IMR-90 (cell line): Measurements from ENCODE around the gene CD300LG. TPM values are rescaled to one million over a fixed set of nuclear protein-coding genes. Genes with fewer than 3 reads are reported as not detected.

ENCODE experiments used
- ATAC-seq: fragments of 200-7000 bp; cut with Tn5 transposase; 2 replicates; pipeline ENCODE4 v1.9.1; 2020; ENCODE audit warnings: low read depth, mild to moderate bottlenecking, moderate library complexity
- BruUV-seq: library from RNA; stranded (reverse); fragments of 400-500 nt; replicated peaks from 2 replicates; lab custom pipeline; 2021; lab: Mats Ljungman, UMichigan
- CTCF ChIA-PET: fragments of 300-600 bp; formaldehyde crosslinking; extraction: SDS; loops from one replicate; lab custom pipeline; 2021; ENCODE audit warnings: antibody characterized with exemption; lab: Yijun Ruan, JAX
- POLR2A ChIA-PET: fragments of 300-600 bp; sonication (Branson Sonifier 250); formaldehyde crosslinking; loops from one replicate; lab custom pipeline; 2022; ENCODE audit warnings: antibody characterized with exemption; ENCODE audit not compliant: unreplicated experiment; lab: Charles Lee
- DNase-seq: peaks from one replicate; pipeline ENCODE4 v3.0.0; 2013
- H2AFZ ChIP-seq: replicated peaks from 2 replicates; pipeline ENCODE3; 2013; ENCODE audit warnings: low read length, mild to moderate bottlenecking; ENCODE audit not compliant: poor library complexity
- H2AK5ac ChIP-seq: 2 replicates; pipeline ENCODE4 v1.6.1; 2013; ENCODE audit warnings: low read depth, low read length, inconsistent platforms
- H2AK9ac ChIP-seq: replicated peaks from 2 replicates; pipeline ENCODE3; 2013; ENCODE audit warnings: mild to moderate bottlenecking, low read depth, low read length, moderate library complexity; ENCODE audit not compliant: poor library complexity
- H2BK120ac ChIP-seq: 2 replicates; pipeline ENCODE4 v1.6.1; 2013; ENCODE audit warnings: low read depth, low read length, inconsistent platforms
- H2BK15ac ChIP-seq: 3 replicates; pipeline ENCODE4 v1.6.1; 2013; ENCODE audit warnings: low read depth, low read length, inconsistent platforms
- H2BK20ac ChIP-seq: 2 replicates; pipeline ENCODE4 v1.6.1; 2013; ENCODE audit warnings: low read depth, mild to moderate bottlenecking, inconsistent platforms, low read length, moderate library complexity
- H2BK5ac ChIP-seq: 2 replicates; pipeline ENCODE4 v1.6.1; 2013; ENCODE audit warnings: mild to moderate bottlenecking, low read depth, low read length, inconsistent platforms; ENCODE audit not compliant: poor library complexity, severe bottlenecking
- H3K14ac ChIP-seq: replicated peaks from 2 replicates; pipeline ENCODE4 v1.6.1; 2013; ENCODE audit warnings: low read depth, low read length, inconsistent platforms
- H3K18ac ChIP-seq: 2 replicates; pipeline ENCODE4 v1.6.1; 2013; ENCODE audit warnings: low read depth, low read length, control low read depth
- H3K23ac ChIP-seq: 2 replicates; pipeline ENCODE4 v1.6.1; 2013; ENCODE audit warnings: low read depth, low read length, inconsistent platforms
- H3K27ac ChIP-seq: 2 replicates; pipeline ENCODE4 v1.5.1; 2013; ENCODE audit warnings: mild to moderate bottlenecking, control low read depth, low read length; ENCODE audit not compliant: insufficient read depth
- H3K27me3 ChIP-seq: 2 replicates; pipeline ENCODE4 v1.6.1; 2013; ENCODE audit warnings: low read length; ENCODE audit not compliant: control insufficient read depth, insufficient read depth
- H3K36me3 ChIP-seq: 2 replicates; pipeline ENCODE4 v1.6.1; 2013; ENCODE audit warnings: low read length, mixed read lengths; ENCODE audit not compliant: control insufficient read depth, insufficient read depth
- H3K4ac ChIP-seq: 2 replicates; pipeline ENCODE4 v1.6.1; 2013; ENCODE audit warnings: low read depth, low read length, inconsistent platforms
- H3K4me1 ChIP-seq: 2 replicates; pipeline ENCODE4 v1.6.1; 2013; ENCODE audit warnings: low read length, mixed read lengths; ENCODE audit not compliant: control insufficient read depth, insufficient read depth
- H3K4me2 ChIP-seq: 2 replicates; pipeline ENCODE4 v1.6.1; 2013; ENCODE audit warnings: low read depth, mild to moderate bottlenecking, control low read depth, low read length, moderate library complexity
- H3K4me3 ChIP-seq: 2 replicates; pipeline ENCODE4 v1.5.1; 2013; ENCODE audit warnings: low read depth, mild to moderate bottlenecking, control low read depth, low read length, moderate library complexity; ENCODE audit not compliant: insufficient read depth
- H3K56ac ChIP-seq: 2 replicates; pipeline ENCODE4 v1.6.1; 2013; ENCODE audit warnings: low read length, inconsistent platforms; ENCODE audit not compliant: insufficient read depth; ENCODE audit errors: extremely low read depth
- H3K79me1 ChIP-seq, 2 experiments: 2 replicates each; pipeline ENCODE4 v1.6.1; 2013; ENCODE audit warnings: low read length in 2 of 2, inconsistent platforms in 1 of 2, low read depth in 1 of 2
- H3K9ac ChIP-seq: 2 replicates; pipeline ENCODE4 v1.6.1; 2013; ENCODE audit warnings: low read depth, low read length, control low read depth
- H3K9me1 ChIP-seq: 2 replicates; pipeline ENCODE4 v1.6.1; 2013; ENCODE audit warnings: low read length, inconsistent platforms; ENCODE audit not compliant: insufficient read depth
- H3K9me3 ChIP-seq: 2 replicates; pipeline ENCODE4 v1.6.1; 2013; ENCODE audit warnings: low read length; ENCODE audit not compliant: control insufficient read depth, insufficient read depth
- H4K20me1 ChIP-seq: 2 replicates; pipeline ENCODE4 v1.6.1; 2013; ENCODE audit warnings: low read length, inconsistent platforms; ENCODE audit not compliant: insufficient read depth
- H4K5ac ChIP-seq: 2 replicates; pipeline ENCODE4 v1.6.1; 2013; ENCODE audit warnings: mild to moderate bottlenecking, low read depth, low read length, control low read depth
- H4K8ac ChIP-seq, 2 experiments: 2 replicates each; pipeline ENCODE4 v1.6.1; 2013; ENCODE audit warnings: low read depth in 2 of 2, low read length in 2 of 2, control low read depth in 1 of 2, inconsistent platforms in 1 of 2
- H4K91ac ChIP-seq: 2 replicates; pipeline ENCODE4 v1.6.1; 2013; ENCODE audit warnings: low read depth, low read length, inconsistent platforms; ENCODE audit not compliant: insufficient read depth
- MXI1 ChIP-seq: IDR thresholded peaks from 2 replicates; pipeline ENCODE4 v1.6.1; 2012; ENCODE audit warnings: low read depth, mild to moderate bottlenecking, low read length, moderate library complexity, borderline replicate concordance
- POLR2A ChIP-seq: IDR thresholded peaks from 2 replicates; pipeline ENCODE4 v1.6.1; 2012; ENCODE audit warnings: mild to moderate bottlenecking, low read depth, low read length
- RAD21 ChIP-seq: IDR thresholded peaks from 2 replicates; pipeline ENCODE4 v1.6.1; 2012; ENCODE audit warnings: low read length, improper control_type of control experiment
- RCOR1 ChIP-seq: IDR thresholded peaks from 2 replicates; pipeline ENCODE4 v1.6.1; 2012; ENCODE audit warnings: mild to moderate bottlenecking, low read length, improper control_type of control experiment; ENCODE audit not compliant: insufficient replicate concordance
- RFX5 ChIP-seq: IDR thresholded peaks from 2 replicates; pipeline ENCODE4 v1.8.0; 2012; ENCODE audit warnings: low read depth, mild to moderate bottlenecking, low read length, moderate library complexity
- SMC3 ChIP-seq: fragments of 150-350 bp; IDR thresholded peaks from 2 replicates; pipeline ENCODE4 v1.6.1; 2016; ENCODE audit warnings: low read depth, mild to moderate bottlenecking, antibody characterized with exemption, low read length, moderate library complexity
- WGBS, 2 experiments: methylation state at CpG; one replicate each; pipeline versions ENCODE4 v1.1.5 to v1.1.7; 2013; ENCODE audit warnings: missing lambda C conversion rate in 2 of 2; ENCODE audit not compliant: insufficient read length in 1 of 2; ENCODE audit errors: extremely low coverage in 2 of 2; 5-methylcytosine and 5-hydroxymethylcytosine counted together
- dilution Hi-C: fragments of 300-500 bp; cut with HindIII; formaldehyde crosslinking; loops from one replicate; pipeline ENCODE4 v1.14.3; 2018; ENCODE audit warnings: low sequenced_read_pairs; ENCODE audit not compliant: unreplicated experiment
- in situ Hi-C: fragments of 300-500 bp; cut with MboI; formaldehyde crosslinking; loops from 3 replicates; pipeline ENCODE4 v1.14.3; 2019; ENCODE audit warnings: low sequenced_read_pairs, inconsistent platforms, mixed read lengths
- intact Hi-C: fragments of 100-400 bp; cut with micrococcal nuclease; formaldehyde crosslinking; loops from 2 replicates; pipeline ENCODE4 v1.10.0; 2022
- polyA plus RNA-seq, 3 experiments: library from polyadenylated mRNA; depleted of rRNA; stranded (reverse); fragments of >200 nt; gene quantifications; 2 replicates each; pipeline ENCODE4 v1.2.3, GENCODE V29; 2012; ENCODE audit warnings: low replicate concordance in 1 of 3
- total RNA-seq: library from RNA; depleted of rRNA; stranded (reverse); fragments of >200 nt; gene quantifications from 2 replicates; pipeline ENCODE4 v1.2.3, GENCODE V29; 2012
- TF ChIP-seq, protein P1 (sequence below): fragments of 150-350 bp; IDR thresholded peaks from 2 replicates; pipeline ENCODE4 v1.6.1; 2016; ENCODE audit warnings: low read depth, mild to moderate bottlenecking, low read length, moderate library complexity, borderline replicate concordance

The CD300LG gene
- total and polyA plus RNA-seq, 2 of the 4 experiments (the other 2 are of a cell fraction) = not detected

DNA sequence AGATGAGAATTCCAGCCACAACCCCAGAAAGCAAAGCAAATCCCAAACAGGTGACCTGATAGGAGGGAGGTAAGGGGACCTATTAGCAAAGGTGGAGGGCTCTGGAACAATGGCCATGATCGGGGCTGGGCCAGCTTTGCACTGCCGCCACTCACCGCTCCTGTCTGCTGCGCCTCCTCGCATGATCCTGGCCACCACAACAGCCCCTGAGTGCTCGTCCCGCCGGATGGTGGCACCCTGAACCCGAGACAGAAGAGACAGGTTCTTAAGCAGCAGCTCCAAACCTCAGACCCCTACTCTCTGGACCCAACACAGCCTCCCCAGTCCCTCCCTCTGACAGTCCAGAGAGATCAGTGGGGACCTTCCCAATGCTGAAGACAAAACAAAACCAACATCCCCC, 19.4 kb upstream of the CD300LG start:
- H3K27ac ChIP-seq = no peak overlapping the region
- TF ChIP-seq RAD21 (no peak), SMC3 (no peak), RFX5 (no peak), RCOR1 (no peak), POLR2A (no peak), MXI1 (no peak)
- TF ChIP-seq, protein P1, sequence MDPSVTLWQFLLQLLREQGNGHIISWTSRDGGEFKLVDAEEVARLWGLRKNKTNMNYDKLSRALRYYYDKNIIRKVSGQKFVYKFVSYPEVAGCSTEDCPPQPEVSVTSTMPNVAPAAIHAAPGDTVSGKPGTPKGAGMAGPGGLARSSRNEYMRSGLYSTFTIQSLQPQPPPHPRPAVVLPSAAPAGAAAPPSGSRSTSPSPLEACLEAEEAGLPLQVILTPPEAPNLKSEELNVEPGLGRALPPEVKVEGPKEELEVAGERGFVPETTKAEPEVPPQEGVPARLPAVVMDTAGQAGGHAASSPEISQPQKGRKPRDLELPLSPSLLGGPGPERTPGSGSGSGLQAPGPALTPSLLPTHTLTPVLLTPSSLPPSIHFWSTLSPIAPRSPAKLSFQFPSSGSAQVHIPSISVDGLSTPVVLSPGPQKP = no peak

More for the DNA sequence above, 19.4 kb upstream of the CD300LG start:
- Histone ChIP-seq H3K9me3 (no peaks in the 10 kb centered on the region), H4K8ac (no peak overlapping the region), H2AK9ac (no peak overlapping the region), H3K18ac (no peak overlapping the region), H3K4ac (no peak overlapping the region), H3K4me2 (no peak overlapping the region), H3K27me3 (no peaks in the 10 kb centered on the region), H3K4me3 (no peak overlapping the region), H2BK15ac (no peak overlapping the region), H3K9me1 (peaks cover 11% of the 10 kb centered on the region; the same call in 1 of the 2 replicates), H3K36me3 (peaks cover 31% of the 10 kb centered on the region), H4K20me1 (no peaks in the 10 kb centered on the region), H3K9ac (no peak overlapping the region), H2BK120ac (no peak overlapping the region), H2AK5ac (no peak overlapping the region), H3K79me1 (peaks cover 11 to 55% of the 10 kb centered on the region in 2 experiments), H3K14ac (no peak overlapping the region), H3K56ac (no peak overlapping the region), H4K5ac (no peak overlapping the region), H2BK20ac (no peak overlapping the region), H4K91ac (no peak overlapping the region), H3K4me1 (peaks cover 8% of the 10 kb centered on the region), H3K23ac (no peak overlapping the region), H2AFZ (no peak overlapping the region), H2BK5ac (no peak overlapping the region)
- POLR2A ChIA-PET = no interaction called here
- in situ Hi-C loops = no loop called here
- CTCF ChIA-PET = no interaction called here
- DNase-seq = no peak
- dilution Hi-C loops = no loop called here
- no TSS peak for BruUV-seq
- 100% methylated on average over 2 of the region's 9 CpGs; no CpG with 5 or more reads in 1 of the 2 experiments for WGBS, 2 experiments
- intact Hi-C loops = no loop called here
- ATAC-seq = no peak
